Esophagus (tissue), 2 donors: Measurements from ENCODE around the gene WFIKKN1. TPM values are rescaled to one million over a fixed set of nuclear protein-coding genes. Genes with fewer than 3 reads are reported as not detected.

Experiments
- H3K27ac ChIP-seq, 2 donors: one replicate each; pipeline ENCODE4 v1.5.1; 2013; ENCODE audit warnings: low read depth in 2 of 2, mild to moderate bottlenecking in 2 of 2, inconsistent platforms in 1 of 2, low read length in 1 of 2, moderate library complexity in 1 of 2
- H3K27me3 ChIP-seq, 2 donors: one replicate each; pipeline ENCODE4 v1.6.1; 2013; ENCODE audit warnings: low read length in 2 of 2, control low read depth in 1 of 2, mild to moderate bottlenecking in 1 of 2; ENCODE audit not compliant: insufficient read depth in 2 of 2, control insufficient read depth in 1 of 2
- H3K36me3 ChIP-seq, 2 donors: one replicate each; pipeline ENCODE4 v1.6.1; 2013; ENCODE audit warnings: low read length in 1 of 2; ENCODE audit not compliant: control insufficient read depth in 2 of 2, insufficient read depth in 2 of 2
- H3K4me1 ChIP-seq, 2 donors: one replicate each; pipeline ENCODE4 v1.6.1; 2013; ENCODE audit warnings: low read length in 1 of 2; ENCODE audit not compliant: control insufficient read depth in 2 of 2, insufficient read depth in 2 of 2
- H3K4me3 ChIP-seq, 2 donors: one replicate each; pipeline ENCODE4 v1.5.1; 2013; ENCODE audit warnings: low read length in 2 of 2, mild to moderate bottlenecking in 2 of 2, low read depth in 1 of 2, moderate library complexity in 1 of 2
- H3K9me3 ChIP-seq, 2 donors: one replicate each; pipeline ENCODE4 v1.6.1; 2013; ENCODE audit warnings: mild to moderate bottlenecking in 2 of 2, low read depth in 1 of 2, low read length in 1 of 2, moderate library complexity in 1 of 2; ENCODE audit not compliant: control insufficient read depth in 2 of 2, insufficient read depth in 1 of 2
- WGBS, 2 donors: extraction: QIAGEN DNeasy Blood & Tissue Kit; methylation state at CpG; one replicate each; pipeline ENCODE4 v1.1.7; 2013; 5-methylcytosine and 5-hydroxymethylcytosine counted together
- polyA plus RNA-seq, 2 donors: library from polyadenylated mRNA; stranded (reverse); fragments of 200-250 nt; gene quantifications; one replicate each; pipeline ENCODE4 v1.2.3, GENCODE V29; 2013
- donor health status: healthy with polysubstance abuse.
- donor health status: Bipolar disorder and iron deficiency.

Gene WFIKKN1
- polyA plus RNA-seq, 2 donors = 0.11 to 1.5 TPM

GRCh38 chr16:620700-621525, 9.9 kb upstream of the WFIKKN1 start:
- Histone ChIP-seq H3K27me3 (no peaks in the 10 kb centered on the region), H3K4me3 (no peak overlapping the region), H3K4me1 (peaks cover 4 to 14% of the 10 kb centered on the region in 2 donors), H3K27ac (no peak overlapping the region), H3K9me3 (no peaks in the 10 kb centered on the region), H3K36me3 (peaks cover 3 to 19% of the 10 kb centered on the region in 2 donors)
- 57 to 66% methylated on average over 41 of the region's 41 CpGs for WGBS, 2 donors

- Histone ChIP-seq H3K9me3 (no peaks in the 10 kb centered on the region), H3K4me3 (no peak overlapping the region), H3K27ac (no peak overlapping the region), H3K36me3 (peaks cover 3 to 24% of the 10 kb centered on the region in 2 donors), H3K27me3 (no peaks in the 10 kb centered on the region), H3K4me1 (peaks cover 4 to 14% of the 10 kb centered on the region in 2 donors)
- 60 to 65% methylated on average over 21 of the region's 21 CpGs for WGBS, 2 donors
These were observed 9.2 kb upstream of the WFIKKN1 start for GRCh38 chr16:621526-622105.

GRCh38 chr16:622920-623280, 7.9 kb upstream of the WFIKKN1 start:
- Histone ChIP-seq H3K36me3 (peaks cover under 1 to 24% of the 10 kb centered on the region in 2 donors), H3K9me3 (no peaks in the 10 kb centered on the region), H3K27ac (no peak overlapping the region), H3K4me3 (no peak overlapping the region), H3K27me3 (no peaks in the 10 kb centered on the region), H3K4me1 (peaks cover 4 to 14% of the 10 kb centered on the region in 2 donors)
- WGBS, 2 donors = 91 to 96% methylated on average over 17 of the region's 17 CpGs

GRCh38 chr16:624526-625070, 6.2 kb upstream of the WFIKKN1 start:
- Histone ChIP-seq H3K9me3 (no peaks in the 10 kb centered on the region), H3K4me1 (peaks cover 6 to 11% of the 10 kb centered on the region in 2 donors), H3K27ac (no peak overlapping the region), H3K4me3 (no peak overlapping the region), H3K36me3 (peaks cover 0 to 35% of the 10 kb centered on the region in 2 donors), H3K27me3 (no peaks in the 10 kb centered on the region)
- WGBS, 2 donors = 79 to 82% methylated on average over 10 of the region's 10 CpGs

- Histone ChIP-seq H3K27ac (no peak overlapping the region), H3K4me3 (no peak overlapping the region), H3K9me3 (no peaks in the 10 kb centered on the region), H3K4me1 (peaks cover 9 to 11% of the 10 kb centered on the region in 2 donors), H3K36me3 (peaks cover 0 to 35% of the 10 kb centered on the region in 2 donors), H3K27me3 (no peaks in the 10 kb centered on the region)
- WGBS, 2 donors = 92 to 93% methylated on average over 37 of the region's 37 CpGs
These were observed 5.4 kb upstream of the WFIKKN1 start for GRCh38 chr16:625117-625976.

DNA sequence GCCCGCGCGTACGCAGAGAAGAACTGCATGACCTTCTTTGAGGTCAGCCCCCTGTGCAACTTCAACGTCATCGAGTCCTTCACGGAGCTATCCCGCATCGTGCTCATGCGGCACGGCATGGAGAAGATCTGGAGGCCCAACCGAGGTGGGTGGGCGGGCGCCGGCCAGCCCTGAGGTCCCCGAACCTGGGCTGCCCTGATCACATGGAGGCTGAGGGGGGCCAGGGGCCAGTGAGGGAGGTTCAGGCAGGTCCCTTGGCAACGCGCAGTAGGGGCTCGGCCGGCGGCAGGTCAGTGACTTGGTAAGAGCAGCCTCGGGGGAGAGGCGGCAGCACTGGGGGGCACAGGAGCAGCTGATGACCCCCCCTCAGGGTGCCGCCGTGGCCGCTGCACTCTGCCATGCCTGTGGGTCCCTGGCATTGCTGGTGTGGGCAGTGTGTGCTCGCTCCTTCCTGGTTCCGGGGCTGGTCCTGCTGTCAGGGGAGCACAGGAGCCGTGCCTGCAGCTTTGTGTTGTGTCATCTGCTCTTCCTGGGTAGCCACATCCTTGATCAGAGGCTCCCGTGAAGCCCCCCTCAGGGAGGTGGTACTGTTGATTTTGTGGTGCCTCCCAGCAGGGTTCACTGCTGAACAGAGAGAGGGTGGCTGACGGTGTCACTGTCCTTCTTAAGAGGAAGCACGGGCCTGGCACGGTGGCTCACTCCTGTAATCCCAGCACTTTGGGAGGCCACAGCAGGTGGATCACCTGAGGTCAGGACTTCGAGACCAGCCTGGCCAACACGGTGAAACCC, 4.6 kb upstream of the WFIKKN1 start:
- peaks cover 13 to 16% of the 10 kb centered on the region in 2 donors for H3K4me1 ChIP-seq
- peaks cover 0 to 35% of the 10 kb centered on the region in 2 donors for H3K36me3 ChIP-seq

DNA sequence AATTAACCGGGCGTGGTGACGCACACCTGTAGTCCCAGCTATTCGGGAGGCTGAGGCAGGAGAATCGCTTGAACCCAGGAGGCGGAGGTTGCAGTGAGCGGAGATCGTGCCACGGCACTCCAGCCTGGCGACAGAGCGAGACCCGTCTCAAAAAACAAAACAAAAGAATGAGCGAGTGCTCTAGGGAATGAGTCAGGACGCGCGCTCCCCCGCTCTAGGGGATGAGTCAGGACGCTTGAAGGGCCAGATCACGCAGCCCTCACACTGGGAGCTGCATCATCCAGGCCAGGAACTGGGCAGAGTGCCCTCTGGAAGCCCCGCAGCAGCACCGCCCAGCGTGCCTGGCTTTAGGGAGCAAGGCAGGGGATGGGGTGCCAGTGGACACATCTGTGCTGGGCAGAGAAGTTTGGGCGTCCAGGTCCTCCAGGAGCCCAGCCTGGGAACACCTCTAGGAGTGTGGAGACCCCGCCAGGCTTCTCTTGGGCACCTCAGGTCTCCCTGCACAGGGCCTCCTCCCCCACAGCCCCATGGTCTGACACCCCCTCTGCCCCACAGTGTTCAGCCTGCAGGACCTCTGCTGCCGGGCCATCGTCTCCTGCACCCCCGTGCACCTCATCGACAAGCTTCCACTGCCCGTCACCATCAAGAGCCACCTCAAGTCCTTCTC, 3.9 kb upstream of the WFIKKN1 start:
- Histone ChIP-seq H3K4me3 (no peak overlapping the region), H3K4me1 (peaks cover 10 to 11% of the 10 kb centered on the region in 2 donors), H3K36me3 (peaks cover 0 to 35% of the 10 kb centered on the region in 2 donors), H3K9me3 (no peaks in the 10 kb centered on the region), H3K27me3 (no peaks in the 10 kb centered on the region), H3K27ac (no peak overlapping the region)
- 70 to 81% methylated on average over 29 of the region's 29 CpGs for WGBS, 2 donors

More for the DNA sequence above, 4.6 kb upstream of the WFIKKN1 start:
- Histone ChIP-seq H3K9me3 (no peaks in the 10 kb centered on the region), H3K27ac (no peak overlapping the region), H3K4me3 (no peak overlapping the region), H3K27me3 (no peaks in the 10 kb centered on the region)
- WGBS, 2 donors = 94 to 95% methylated on average over 35 of the region's 35 CpGs

- no peak overlapping the region for H3K4me3 ChIP-seq
- peaks cover 0 to 35% of the 10 kb centered on the region in 2 donors for H3K36me3 ChIP-seq
- H3K27me3 ChIP-seq = no peaks in the 10 kb centered on the region
- no peaks in the 10 kb centered on the region for H3K9me3 ChIP-seq
- H3K27ac ChIP-seq = no peak overlapping the region
- H3K4me1 ChIP-seq = peaks cover 10 to 11% of the 10 kb centered on the region in 2 donors
- WGBS, 2 donors = 82 to 88% methylated on average over 50 of the region's 50 CpGs
These were observed 3.1 kb upstream of the WFIKKN1 start for GRCh38 chr16:627454-628239.
